ENCODE results near the gene SSBP3. TPM values are rescaled to one million over a fixed set of nuclear protein-coding genes. Genes with fewer than 3 reads are reported as not detected.

SSBP3 gene
- total and polyA plus RNA-seq, 4 donors: 7.7 to 24.7 (median 17.3) TPM

GRCh38 chr1:54331091-54331772 lies 75.0 kb downstream of the SSBP3 start:
- Histone ChIP-seq H3K9me3 (ENCODE audit: control insufficient read depth in 4 of 4, low read length in 3 of 4) (no peaks in the 10 kb centered on the region), H3K36me3 (ENCODE audit: control insufficient read depth in 4 of 4, insufficient read depth in 3 of 4, low read depth in 1 of 4, low read length in 3 of 4) (peaks cover 0 to 4% (median 0%) of the 10 kb centered on the region in 4 donors), H3K4me1 (ENCODE audit: control insufficient read depth in 4 of 4, insufficient read depth in 4 of 4, low read length in 3 of 4) (peaks cover 4 to 15% (median 9%) of the 10 kb centered on the region in 4 donors), H3K27me3 (ENCODE audit: control insufficient read depth in 4 of 4, insufficient read depth in 4 of 4, low read length in 3 of 4) (no peaks in the 10 kb centered on the region), H3K4me3 (ENCODE audit: low read depth in 1 of 3, low read length in 3 of 3) (no peak overlapping the region), H3K27ac (ENCODE audit: low read depth in 1 of 2, low read length in 2 of 2) (no peak overlapping the region), H3K9ac (ENCODE audit: low read depth in 1 of 2, low read length in 2 of 2) (no peak overlapping the region)
- no peak for TF ChIP-seq HNF4G (IDR thresholded peaks at IDR 0.05)
- TF ChIP-seq FOXA2 (IDR thresholded peaks at IDR 0.05): no peak
- no peak for TF ChIP-seq EGR1 (IDR thresholded peaks at IDR 0.05; ENCODE audit: low read depth in 2 of 2)
- no peak for TF ChIP-seq YY1 (IDR thresholded peaks at IDR 0.05)
- TF ChIP-seq CTCF (IDR thresholded peaks at IDR 0.05; ENCODE audit: low read depth, low read length, missing input control): no peak
- no peak for TF ChIP-seq MAX (IDR thresholded peaks at IDR 0.05)
- TF ChIP-seq, protein P1, sequence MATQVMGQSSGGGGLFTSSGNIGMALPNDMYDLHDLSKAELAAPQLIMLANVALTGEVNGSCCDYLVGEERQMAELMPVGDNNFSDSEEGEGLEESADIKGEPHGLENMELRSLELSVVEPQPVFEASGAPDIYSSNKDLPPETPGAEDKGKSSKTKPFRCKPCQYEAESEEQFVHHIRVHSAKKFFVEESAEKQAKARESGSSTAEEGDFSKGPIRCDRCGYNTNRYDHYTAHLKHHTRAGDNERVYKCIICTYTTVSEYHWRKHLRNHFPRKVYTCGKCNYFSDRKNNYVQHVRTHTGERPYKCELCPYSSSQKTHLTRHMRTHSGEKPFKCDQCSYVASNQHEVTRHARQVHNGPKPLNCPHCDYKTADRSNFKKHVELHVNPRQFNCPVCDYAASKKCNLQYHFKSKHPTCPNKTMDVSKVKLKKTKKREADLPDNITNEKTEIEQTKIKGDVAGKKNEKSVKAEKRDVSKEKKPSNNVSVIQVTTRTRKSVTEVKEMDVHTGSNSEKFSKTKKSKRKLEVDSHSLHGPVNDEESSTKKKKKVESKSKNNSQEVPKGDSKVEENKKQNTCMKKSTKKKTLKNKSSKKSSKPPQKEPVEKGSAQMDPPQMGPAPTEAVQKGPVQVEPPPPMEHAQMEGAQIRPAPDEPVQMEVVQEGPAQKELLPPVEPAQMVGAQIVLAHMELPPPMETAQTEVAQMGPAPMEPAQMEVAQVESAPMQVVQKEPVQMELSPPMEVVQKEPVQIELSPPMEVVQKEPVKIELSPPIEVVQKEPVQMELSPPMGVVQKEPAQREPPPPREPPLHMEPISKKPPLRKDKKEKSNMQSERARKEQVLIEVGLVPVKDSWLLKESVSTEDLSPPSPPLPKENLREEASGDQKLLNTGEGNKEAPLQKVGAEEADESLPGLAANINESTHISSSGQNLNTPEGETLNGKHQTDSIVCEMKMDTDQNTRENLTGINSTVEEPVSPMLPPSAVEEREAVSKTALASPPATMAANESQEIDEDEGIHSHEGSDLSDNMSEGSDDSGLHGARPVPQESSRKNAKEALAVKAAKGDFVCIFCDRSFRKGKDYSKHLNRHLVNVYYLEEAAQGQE (IDR thresholded peaks at IDR 0.05): no peak
- TF ChIP-seq HNF4A (conservative IDR thresholded peaks at IDR 0.05): no peak
- no peak for TF ChIP-seq TAF1 (conservative IDR thresholded peaks at IDR 0.05)
- no peak for DNase-seq (ENCODE audit: low spot score)
- WGBS: 82% methylated on average over 12 of the region's 12 CpGs

DNA sequence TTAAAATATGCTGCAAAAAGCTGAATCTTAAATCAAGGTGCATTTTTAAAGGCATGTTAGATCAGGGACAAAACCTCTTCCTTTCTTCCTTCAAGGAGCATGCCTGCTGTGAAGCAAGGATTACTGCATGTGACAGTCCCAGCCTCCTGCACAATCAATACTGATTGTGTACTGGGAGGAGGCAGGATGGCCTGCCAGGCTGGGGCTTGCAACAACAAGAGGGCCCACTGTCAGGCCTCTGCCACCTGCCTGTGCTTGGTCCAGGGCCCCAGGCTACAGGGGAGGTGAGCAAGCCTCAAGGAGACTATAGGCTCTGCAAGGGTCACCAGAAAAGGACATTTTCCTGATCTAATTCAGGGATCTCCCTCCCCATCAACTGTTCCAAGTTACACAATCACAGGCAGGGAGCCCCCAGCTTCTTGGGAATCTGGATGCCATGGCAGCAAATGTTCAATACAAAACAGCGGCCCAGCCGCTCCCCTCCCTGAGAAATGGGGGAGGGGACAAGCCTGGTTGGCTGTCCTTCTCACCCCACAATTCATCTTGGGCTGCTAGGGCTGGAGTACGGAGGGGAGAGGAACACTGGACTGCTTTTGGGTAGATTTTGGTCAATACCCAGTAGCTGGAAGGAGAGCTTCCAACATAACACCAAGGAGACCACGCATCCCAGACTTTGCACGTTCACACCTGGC lies 76.7 kb downstream of the SSBP3 start:
- Histone ChIP-seq H3K27me3 (ENCODE audit: control insufficient read depth in 4 of 4, insufficient read depth in 4 of 4, low read length in 3 of 4) (no peaks in the 10 kb centered on the region), H3K9ac (ENCODE audit: low read depth in 1 of 2, low read length in 2 of 2) (no peak overlapping the region), H3K9me3 (ENCODE audit: control insufficient read depth in 4 of 4, low read length in 3 of 4) (no peaks in the 10 kb centered on the region), H3K4me3 (ENCODE audit: low read depth in 1 of 3, low read length in 3 of 3) (no peak overlapping the region), H3K27ac (ENCODE audit: low read depth in 1 of 2, low read length in 2 of 2) (no peak overlapping the region), H3K4me1 (ENCODE audit: control insufficient read depth in 4 of 4, insufficient read depth in 4 of 4, low read length in 3 of 4) (peaks cover 3 to 15% (median 9%) of the 10 kb centered on the region in 4 donors), H3K36me3 (ENCODE audit: control insufficient read depth in 4 of 4, insufficient read depth in 3 of 4, low read depth in 1 of 4, low read length in 3 of 4) (peaks cover 0 to 4% (median 0%) of the 10 kb centered on the region in 4 donors)
- TF ChIP-seq ATF3 (IDR thresholded peaks at IDR 0.05): no peak
- peak in 1 of 2 donors; percentile 23 for TF ChIP-seq RAD21 (IDR thresholded peaks at IDR 0.05)
- TF ChIP-seq HNF4A (conservative IDR thresholded peaks at IDR 0.05): peak in 1 of 2 donors; percentile 29
- peak in 1 of 2 donors; percentile 14 for TF ChIP-seq RXRA (IDR thresholded peaks at IDR 0.05)
- 81% methylated on average over 5 of the region's 5 CpGs for WGBS
- DNase-seq (ENCODE audit: low spot score): no peak

Measured in liver (tissue), 9 donors.